Panc1 (cell line): ENCODE data around the gene KRTAP9-9.

Source experiments
- POLR2AphosphoS5 ChIP-seq: IDR thresholded peaks from 2 replicates; pipeline ENCODE4 v1.6.1; 2012; ENCODE audit warnings: mild to moderate bottlenecking, low read depth, low read length, moderate library complexity
- SIN3A ChIP-seq: IDR thresholded peaks from 2 replicates; pipeline ENCODE4 v1.6.1; 2012; ENCODE audit warnings: low read depth, mild to moderate bottlenecking, low read length, moderate library complexity, borderline replicate concordance; ENCODE audit not compliant: insufficient read depth
- TCF7L2 ChIP-seq: IDR thresholded peaks from 2 replicates; pipeline ENCODE4 v1.6.1; 2011; ENCODE audit warnings: mild to moderate bottlenecking, low read depth, low read length, inconsistent platforms
- TF ChIP-seq, protein P1 (sequence below): fragments of 450-650 bp; IDR thresholded peaks from 2 replicates; pipeline ENCODE4 v1.5.1; 2017; ENCODE audit warnings: mild to moderate bottlenecking
- TF ChIP-seq, protein P2 (sequence below), 2 experiments: IDR thresholded peaks; 2 replicates each; pipeline ENCODE4 v1.6.1; 2011 to 2012; ENCODE audit warnings: low read depth in 2 of 2, control low read depth in 1 of 2, low read length in 1 of 2, mild to moderate bottlenecking in 1 of 2, moderate library complexity in 1 of 2; ENCODE audit not compliant: insufficient read depth in 1 of 2

DNA sequence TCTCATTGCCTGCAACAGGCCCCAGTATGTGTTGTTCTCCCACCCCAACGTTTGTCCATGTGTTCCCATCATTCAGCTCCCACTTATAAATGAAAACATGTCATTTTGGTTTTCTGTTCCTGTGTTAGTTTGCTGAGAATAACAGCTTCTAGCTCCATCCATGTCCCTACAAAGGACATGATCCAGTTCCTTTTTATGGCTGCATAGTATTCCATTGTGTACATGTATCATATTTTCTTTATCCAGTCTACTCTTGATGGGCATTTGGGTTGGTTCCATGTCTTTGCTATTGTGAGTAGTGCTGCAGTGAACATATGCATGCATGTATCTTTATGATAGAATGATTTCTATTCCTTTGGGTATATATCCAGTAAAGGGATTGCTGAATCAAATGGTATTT, 39.5 kb upstream of the KRTAP9-9 start:
- TF ChIP-seq POLR2AphosphoS5 (no peak), SIN3A (no peak), TCF7L2 (no peak)
- TF ChIP-seq, protein P1, sequence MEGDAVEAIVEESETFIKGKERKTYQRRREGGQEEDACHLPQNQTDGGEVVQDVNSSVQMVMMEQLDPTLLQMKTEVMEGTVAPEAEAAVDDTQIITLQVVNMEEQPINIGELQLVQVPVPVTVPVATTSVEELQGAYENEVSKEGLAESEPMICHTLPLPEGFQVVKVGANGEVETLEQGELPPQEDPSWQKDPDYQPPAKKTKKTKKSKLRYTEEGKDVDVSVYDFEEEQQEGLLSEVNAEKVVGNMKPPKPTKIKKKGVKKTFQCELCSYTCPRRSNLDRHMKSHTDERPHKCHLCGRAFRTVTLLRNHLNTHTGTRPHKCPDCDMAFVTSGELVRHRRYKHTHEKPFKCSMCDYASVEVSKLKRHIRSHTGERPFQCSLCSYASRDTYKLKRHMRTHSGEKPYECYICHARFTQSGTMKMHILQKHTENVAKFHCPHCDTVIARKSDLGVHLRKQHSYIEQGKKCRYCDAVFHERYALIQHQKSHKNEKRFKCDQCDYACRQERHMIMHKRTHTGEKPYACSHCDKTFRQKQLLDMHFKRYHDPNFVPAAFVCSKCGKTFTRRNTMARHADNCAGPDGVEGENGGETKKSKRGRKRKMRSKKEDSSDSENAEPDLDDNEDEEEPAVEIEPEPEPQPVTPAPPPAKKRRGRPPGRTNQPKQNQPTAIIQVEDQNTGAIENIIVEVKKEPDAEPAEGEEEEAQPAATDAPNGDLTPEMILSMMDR: no peak
- TF ChIP-seq, protein P2, sequence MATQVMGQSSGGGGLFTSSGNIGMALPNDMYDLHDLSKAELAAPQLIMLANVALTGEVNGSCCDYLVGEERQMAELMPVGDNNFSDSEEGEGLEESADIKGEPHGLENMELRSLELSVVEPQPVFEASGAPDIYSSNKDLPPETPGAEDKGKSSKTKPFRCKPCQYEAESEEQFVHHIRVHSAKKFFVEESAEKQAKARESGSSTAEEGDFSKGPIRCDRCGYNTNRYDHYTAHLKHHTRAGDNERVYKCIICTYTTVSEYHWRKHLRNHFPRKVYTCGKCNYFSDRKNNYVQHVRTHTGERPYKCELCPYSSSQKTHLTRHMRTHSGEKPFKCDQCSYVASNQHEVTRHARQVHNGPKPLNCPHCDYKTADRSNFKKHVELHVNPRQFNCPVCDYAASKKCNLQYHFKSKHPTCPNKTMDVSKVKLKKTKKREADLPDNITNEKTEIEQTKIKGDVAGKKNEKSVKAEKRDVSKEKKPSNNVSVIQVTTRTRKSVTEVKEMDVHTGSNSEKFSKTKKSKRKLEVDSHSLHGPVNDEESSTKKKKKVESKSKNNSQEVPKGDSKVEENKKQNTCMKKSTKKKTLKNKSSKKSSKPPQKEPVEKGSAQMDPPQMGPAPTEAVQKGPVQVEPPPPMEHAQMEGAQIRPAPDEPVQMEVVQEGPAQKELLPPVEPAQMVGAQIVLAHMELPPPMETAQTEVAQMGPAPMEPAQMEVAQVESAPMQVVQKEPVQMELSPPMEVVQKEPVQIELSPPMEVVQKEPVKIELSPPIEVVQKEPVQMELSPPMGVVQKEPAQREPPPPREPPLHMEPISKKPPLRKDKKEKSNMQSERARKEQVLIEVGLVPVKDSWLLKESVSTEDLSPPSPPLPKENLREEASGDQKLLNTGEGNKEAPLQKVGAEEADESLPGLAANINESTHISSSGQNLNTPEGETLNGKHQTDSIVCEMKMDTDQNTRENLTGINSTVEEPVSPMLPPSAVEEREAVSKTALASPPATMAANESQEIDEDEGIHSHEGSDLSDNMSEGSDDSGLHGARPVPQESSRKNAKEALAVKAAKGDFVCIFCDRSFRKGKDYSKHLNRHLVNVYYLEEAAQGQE (IDR thresholded peaks at IDR 0.05; ENCODE audit: insufficient read depth in 1 of 2, low read depth in 2 of 2, low read length in 1 of 2): no peak
